ENCODE data around the gene THSD7B. TPM values are rescaled to one million over a fixed set of nuclear protein-coding genes. Genes with fewer than 3 reads are reported as not detected.
"Not testable (repeated sequence)": the region's sequence is repeated elsewhere in the genome, so short reads cannot be mapped to it uniquely, and the experiment has no call there.

Gene THSD7B
- total and polyA plus RNA-seq, 9 donors: 0.27 to 1.8 (median 0.77) TPM

GRCh38 chr2:136981689-136982088, 216.3 kb downstream of the THSD7B start:
- WGBS (ENCODE audit: insufficient coverage): no CpG with 5 or more reads among the region's 6 CpGs
- H3K27ac ChIP-seq (ENCODE audit: low read length); DNase-seq; H3K9me3 ChIP-seq (replicated peaks; ENCODE audit: control insufficient read depth, low read depth, low read length); H3K36me3 ChIP-seq (ENCODE audit: control insufficient read depth, insufficient read depth, low read length); H3K4me3 ChIP-seq (ENCODE audit: low read length); H3K4me1 ChIP-seq (ENCODE audit: control insufficient read depth, insufficient read depth, low read length); H3K27me3 ChIP-seq (ENCODE audit: control insufficient read depth, insufficient read depth, low read length): not testable (repeated sequence)

- peak; percentile 29 for DNase-seq
- Histone ChIP-seq H3K4me1 (ENCODE audit: control insufficient read depth, insufficient read depth, low read length) (no peaks in the 10 kb centered on the region), H3K27me3 (ENCODE audit: control insufficient read depth, insufficient read depth, low read length) (no peaks in the 10 kb centered on the region), H3K36me3 (ENCODE audit: control insufficient read depth, insufficient read depth, low read length) (no peaks in the 10 kb centered on the region), H3K4me3 (ENCODE audit: low read length) (no peak overlapping the region), H3K27ac (ENCODE audit: low read length) (no peak overlapping the region), H3K9me3 (replicated peaks; ENCODE audit: control insufficient read depth, low read depth, low read length) (no peaks in the 10 kb centered on the region)
- WGBS (ENCODE audit: insufficient coverage): 70% methylated on average over 3 of the region's 4 CpGs
Observed at GRCh38 chr2:136985044-136985443, 219.7 kb downstream of the THSD7B start.

GRCh38 chr2:136986605-136987221, 221.4 kb downstream of the THSD7B start:
- H3K27ac ChIP-seq (ENCODE audit: low read length): no peak overlapping the region
- 60% methylated on average over 1 of the region's 5 CpGs for WGBS (ENCODE audit: insufficient coverage)
- H3K36me3 ChIP-seq (ENCODE audit: control insufficient read depth, insufficient read depth, low read length): no peaks in the 10 kb centered on the region
- no peaks in the 10 kb centered on the region for H3K9me3 ChIP-seq (replicated peaks; ENCODE audit: control insufficient read depth, low read depth, low read length)
- no peak overlapping the region for H3K4me3 ChIP-seq (ENCODE audit: low read length)
- DNase-seq: no peak
- no peaks in the 10 kb centered on the region for H3K27me3 ChIP-seq (ENCODE audit: control insufficient read depth, insufficient read depth, low read length)
- no peaks in the 10 kb centered on the region for H3K4me1 ChIP-seq (ENCODE audit: control insufficient read depth, insufficient read depth, low read length)

- Histone ChIP-seq H3K4me3 (ENCODE audit: low read length) (no peak overlapping the region), H3K4me1 (ENCODE audit: control insufficient read depth, insufficient read depth, low read length) (no peaks in the 10 kb centered on the region), H3K36me3 (ENCODE audit: control insufficient read depth, insufficient read depth, low read length) (no peaks in the 10 kb centered on the region), H3K27me3 (ENCODE audit: control insufficient read depth, insufficient read depth, low read length) (no peaks in the 10 kb centered on the region), H3K9me3 (replicated peaks; ENCODE audit: control insufficient read depth, low read depth, low read length) (no peaks in the 10 kb centered on the region), H3K27ac (ENCODE audit: low read length) (no peak overlapping the region)
- DNase-seq: no peak
- 58% methylated on average over 3 of the region's 4 CpGs for WGBS (ENCODE audit: insufficient coverage)
Observed at GRCh38 chr2:136990316-136990715, 225.0 kb downstream of the THSD7B start.

- H3K27ac ChIP-seq (ENCODE audit: low read length): no peak overlapping the region
- WGBS (ENCODE audit: insufficient coverage): 57% methylated on average over 1 of the region's 1 CpG
- H3K9me3 ChIP-seq (replicated peaks; ENCODE audit: control insufficient read depth, low read depth, low read length): no peaks in the 10 kb centered on the region
- no peaks in the 10 kb centered on the region for H3K36me3 ChIP-seq (ENCODE audit: control insufficient read depth, insufficient read depth, low read length)
- no peaks in the 10 kb centered on the region for H3K27me3 ChIP-seq (ENCODE audit: control insufficient read depth, insufficient read depth, low read length)
- H3K4me1 ChIP-seq (ENCODE audit: control insufficient read depth, insufficient read depth, low read length): no peaks in the 10 kb centered on the region
- DNase-seq: no peak
- H3K4me3 ChIP-seq (ENCODE audit: low read length): no peak overlapping the region
Observed at GRCh38 chr2:136994793-136995192, 229.4 kb downstream of the THSD7B start.

- Histone ChIP-seq H3K4me1 (ENCODE audit: control insufficient read depth, insufficient read depth, low read length) (no peaks in the 10 kb centered on the region), H3K9me3 (replicated peaks; ENCODE audit: control insufficient read depth, low read depth, low read length) (no peaks in the 10 kb centered on the region), H3K27ac (ENCODE audit: low read length) (no peak overlapping the region), H3K4me3 (ENCODE audit: low read length) (no peak overlapping the region), H3K36me3 (ENCODE audit: control insufficient read depth, insufficient read depth, low read length) (no peaks in the 10 kb centered on the region), H3K27me3 (ENCODE audit: control insufficient read depth, insufficient read depth, low read length) (no peaks in the 10 kb centered on the region)
- no peak for DNase-seq
- WGBS (ENCODE audit: insufficient coverage): no CpG with 5 or more reads among the region's 1 CpG
Observed at GRCh38 chr2:136997557-136997956, 232.2 kb downstream of the THSD7B start.

GRCh38 chr2:137000811-137001210, 235.5 kb downstream of the THSD7B start:
- Histone ChIP-seq H3K4me3 (ENCODE audit: low read length) (no peak overlapping the region), H3K36me3 (ENCODE audit: control insufficient read depth, insufficient read depth, low read length) (no peaks in the 10 kb centered on the region), H3K27ac (ENCODE audit: low read length) (no peak overlapping the region), H3K27me3 (ENCODE audit: control insufficient read depth, insufficient read depth, low read length) (no peaks in the 10 kb centered on the region), H3K9me3 (replicated peaks; ENCODE audit: control insufficient read depth, low read depth, low read length) (no peaks in the 10 kb centered on the region), H3K4me1 (ENCODE audit: control insufficient read depth, insufficient read depth, low read length) (no peaks in the 10 kb centered on the region)
- WGBS (ENCODE audit: insufficient coverage): no CpG with 5 or more reads among the region's 2 CpGs
- DNase-seq: no peak

GRCh38 chr2:137002896-137003295, 237.6 kb downstream of the THSD7B start:
- no peak overlapping the region for H3K4me3 ChIP-seq (ENCODE audit: low read length)
- H3K4me1 ChIP-seq (ENCODE audit: control insufficient read depth, insufficient read depth, low read length): no peaks in the 10 kb centered on the region
- H3K27me3 ChIP-seq (ENCODE audit: control insufficient read depth, insufficient read depth, low read length): no peaks in the 10 kb centered on the region
- whole genome bisulfite sequencing (ENCODE audit: insufficient coverage): no CpG with 5 or more reads among the region's 1 CpG
- H3K36me3 ChIP-seq (ENCODE audit: control insufficient read depth, insufficient read depth, low read length): no peaks in the 10 kb centered on the region
- DNase-seq: no peak
- H3K9me3 ChIP-seq (replicated peaks; ENCODE audit: control insufficient read depth, low read depth, low read length): no peaks in the 10 kb centered on the region
- H3K27ac ChIP-seq (ENCODE audit: low read length): no peak overlapping the region

- Histone ChIP-seq H3K27ac (ENCODE audit: low read length) (no peak overlapping the region), H3K27me3 (ENCODE audit: control insufficient read depth, insufficient read depth, low read length) (no peaks in the 10 kb centered on the region), H3K4me3 (ENCODE audit: low read length) (no peak overlapping the region), H3K9me3 (replicated peaks; ENCODE audit: control insufficient read depth, low read depth, low read length) (no peaks in the 10 kb centered on the region), H3K36me3 (ENCODE audit: control insufficient read depth, insufficient read depth, low read length) (no peaks in the 10 kb centered on the region), H3K4me1 (ENCODE audit: control insufficient read depth, insufficient read depth, low read length) (no peaks in the 10 kb centered on the region)
- DNase-seq: no peak
- no CpG with 5 or more reads among the region's 2 CpGs for WGBS (ENCODE audit: insufficient coverage)
Observed at GRCh38 chr2:137005210-137005609, 239.9 kb downstream of the THSD7B start.

GRCh38 chr2:137007938-137008337, 242.6 kb downstream of the THSD7B start:
- Histone ChIP-seq H3K36me3 (ENCODE audit: control insufficient read depth, insufficient read depth, low read length) (no peaks in the 10 kb centered on the region), H3K4me1 (ENCODE audit: control insufficient read depth, insufficient read depth, low read length) (no peaks in the 10 kb centered on the region), H3K27ac (ENCODE audit: low read length) (no peak overlapping the region), H3K27me3 (ENCODE audit: control insufficient read depth, insufficient read depth, low read length) (no peaks in the 10 kb centered on the region), H3K9me3 (replicated peaks; ENCODE audit: control insufficient read depth, low read depth, low read length) (no peaks in the 10 kb centered on the region), H3K4me3 (ENCODE audit: low read length) (no peak overlapping the region)
- no peak for DNase-seq

- Histone ChIP-seq H3K4me3 (ENCODE audit: low read length) (no peak overlapping the region), H3K9me3 (replicated peaks; ENCODE audit: control insufficient read depth, low read depth, low read length) (no peaks in the 10 kb centered on the region), H3K4me1 (ENCODE audit: control insufficient read depth, insufficient read depth, low read length) (no peaks in the 10 kb centered on the region), H3K27ac (ENCODE audit: low read length) (no peak overlapping the region), H3K27me3 (ENCODE audit: control insufficient read depth, insufficient read depth, low read length) (no peaks in the 10 kb centered on the region), H3K36me3 (ENCODE audit: control insufficient read depth, insufficient read depth, low read length) (no peaks in the 10 kb centered on the region)
- DNase-seq: peak; percentile 5
- 33% methylated on average over 1 of the region's 2 CpGs for WGBS (ENCODE audit: insufficient coverage)
Observed at GRCh38 chr2:137009953-137010352, 244.6 kb downstream of the THSD7B start.
